IPS DF 4.7 (cell line): Measurements from ENCODE around the gene PGLYRP3.
"Not testable (repeated sequence)": the region's sequence is repeated elsewhere in the genome, so short reads cannot be mapped to it uniquely, and the experiment has no call there.

Experiments used
- DNase-seq: peaks from one replicate; pipeline ENCODE4 v3.0.0-alpha.2; 2013; ENCODE audit warnings: low spot score; ENCODE audit errors: extremely low read depth

The PGLYRP3 gene

GRCh38 chr1:153348511-153349362 is 36.0 kb upstream of the PGLYRP3 start, which contains the start of gene PGLYRP4:
Gene PGLYRP4 (minus strand): TSS chr1:153348841. CDS start chr1:153347932, 909 bp downstream.
- no peak for DNase-seq

GRCh38 chr1:153347856-153348255 is 35.1 kb upstream of the PGLYRP3 start:
- no peak for DNase-seq

GRCh38 chr1:153347049-153347448 is 34.3 kb upstream of the PGLYRP3 start:
- not testable (repeated sequence) for DNase-seq

- DNase-seq = no peak
Observed at GRCh38 chr1:153346077-153346723, 33.4 kb upstream of the PGLYRP3 start.

- DNase-seq = no peak
Observed at GRCh38 chr1:153345187-153346076, 32.7 kb upstream of the PGLYRP3 start.

GRCh38 chr1:153344718-153345025 is 31.9 kb upstream of the PGLYRP3 start:
- DNase-seq = no peak

GRCh38 chr1:153343811-153344717 is 31.3 kb upstream of the PGLYRP3 start:
- no peak for DNase-seq

GRCh38 chr1:153343040-153343681 is 30.4 kb upstream of the PGLYRP3 start:
- no peak for DNase-seq

GRCh38 chr1:153342178-153342577 is 29.4 kb upstream of the PGLYRP3 start:
- no peak for DNase-seq

- DNase-seq = no peak
Observed at GRCh38 chr1:153341431-153341934, 28.7 kb upstream of the PGLYRP3 start.

- no peak for DNase-seq
Observed at GRCh38 chr1:153340356-153340755, 27.6 kb upstream of the PGLYRP3 start.

- no peak for DNase-seq
Observed at GRCh38 chr1:153339802-153340201, 27.1 kb upstream of the PGLYRP3 start.

GRCh38 chr1:153337980-153338853 is 25.5 kb upstream of the PGLYRP3 start:
- DNase-seq = no peak

- no peak for DNase-seq
Observed at GRCh38 chr1:153336650-153337049, 23.9 kb upstream of the PGLYRP3 start.

GRCh38 chr1:153333902-153334301 is 21.1 kb upstream of the PGLYRP3 start:
- DNase-seq = no peak

- no peak for DNase-seq
Observed at GRCh38 chr1:153324912-153325311, 12.2 kb upstream of the PGLYRP3 start.

- DNase-seq = no peak
Observed at GRCh38 chr1:153322568-153322967, 9.8 kb upstream of the PGLYRP3 start.

GRCh38 chr1:153318145-153318544 is 5.4 kb upstream of the PGLYRP3 start:
- DNase-seq = not testable (repeated sequence)

GRCh38 chr1:153316013-153316412 is 3.3 kb upstream of the PGLYRP3 start:
- not testable (repeated sequence) for DNase-seq
